IPS-NIHi7 (cell line): ENCODE data around the gene MTA2.
"Not testable (repeated sequence)": the region's sequence is repeated elsewhere in the genome, so short reads cannot be mapped to it uniquely, and the experiment has no call there.

Experiments used
- DNase-seq: peaks from one replicate; pipeline ENCODE4 v3.0.0; 2012; ENCODE audit warnings: mixed read lengths; ENCODE audit errors: extremely low spot score

Gene MTA2

DNA sequence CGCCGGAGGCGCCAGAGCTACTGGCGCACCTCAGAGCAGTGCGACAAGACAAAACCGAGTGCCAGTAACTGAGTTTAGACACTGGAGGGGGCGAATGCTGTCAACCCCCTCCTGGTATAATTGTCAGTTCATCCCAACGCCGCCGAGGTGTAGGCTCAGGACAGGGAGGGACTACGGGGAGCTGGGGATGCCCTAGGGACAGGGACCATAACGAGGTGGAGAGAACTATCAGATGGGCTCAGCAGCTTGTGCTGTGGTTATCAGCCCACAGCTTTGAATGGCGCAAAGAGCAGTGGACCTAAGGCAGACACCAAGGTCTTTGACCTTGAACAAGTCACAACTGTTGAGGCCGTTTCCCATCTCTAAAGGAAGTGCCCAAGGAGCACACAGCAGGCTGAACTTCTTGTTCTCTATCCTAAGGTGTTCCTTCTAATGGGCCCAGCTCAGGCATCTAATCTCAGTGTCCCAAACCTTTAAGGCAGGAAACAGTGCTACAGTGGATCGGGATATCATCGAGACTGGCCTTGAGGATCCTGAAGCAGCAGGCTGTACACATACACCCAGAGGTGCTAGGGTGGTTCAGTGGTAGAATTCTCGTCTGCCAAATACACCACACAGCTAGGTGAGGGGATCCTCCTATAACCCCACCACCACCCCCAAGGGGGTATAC, 9.4 kb downstream of the MTA2 start:
- DNase-seq = no peak

DNA sequence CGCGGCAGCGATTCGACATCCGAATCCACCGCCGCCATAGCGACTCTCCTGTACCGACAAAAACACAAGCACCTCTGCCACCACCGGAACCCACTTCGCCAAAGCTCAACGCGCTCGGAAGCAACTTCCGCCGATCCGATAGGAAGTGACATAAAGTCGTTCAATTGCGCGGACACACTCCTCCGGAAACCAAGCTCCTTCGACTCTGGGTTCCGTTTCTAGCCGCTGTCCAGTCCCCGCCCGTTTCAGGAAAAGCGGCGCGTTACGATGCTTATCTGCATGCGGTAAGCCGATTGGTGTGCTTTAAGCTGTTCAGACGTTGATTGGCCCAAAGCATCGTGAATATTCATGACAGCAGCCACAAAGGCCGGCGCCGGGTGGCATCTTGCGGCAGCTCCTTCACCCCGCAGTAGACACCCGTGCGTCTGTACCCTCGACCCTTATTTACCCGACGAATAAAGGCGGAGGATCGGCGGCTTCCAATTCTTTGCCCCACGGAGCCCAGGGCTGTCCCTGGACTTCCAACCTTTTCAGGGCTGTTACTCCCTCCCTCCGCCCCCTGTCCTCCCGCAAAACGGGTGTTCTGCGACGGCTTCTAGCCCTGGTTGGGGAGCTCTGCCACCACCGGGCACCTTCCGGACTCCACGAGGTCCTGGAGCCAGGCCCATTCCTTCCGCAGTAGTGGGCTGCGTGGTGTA, 10.1 kb downstream of the MTA2 start, which contains the start of gene TUT1:
TSS of gene TUT1 (minus strand) at position 76 of the 698 bp plus-strand sequence. CDS start at position 38, 38 bp downstream.
- peak; percentile 90 for DNase-seq

DNA sequence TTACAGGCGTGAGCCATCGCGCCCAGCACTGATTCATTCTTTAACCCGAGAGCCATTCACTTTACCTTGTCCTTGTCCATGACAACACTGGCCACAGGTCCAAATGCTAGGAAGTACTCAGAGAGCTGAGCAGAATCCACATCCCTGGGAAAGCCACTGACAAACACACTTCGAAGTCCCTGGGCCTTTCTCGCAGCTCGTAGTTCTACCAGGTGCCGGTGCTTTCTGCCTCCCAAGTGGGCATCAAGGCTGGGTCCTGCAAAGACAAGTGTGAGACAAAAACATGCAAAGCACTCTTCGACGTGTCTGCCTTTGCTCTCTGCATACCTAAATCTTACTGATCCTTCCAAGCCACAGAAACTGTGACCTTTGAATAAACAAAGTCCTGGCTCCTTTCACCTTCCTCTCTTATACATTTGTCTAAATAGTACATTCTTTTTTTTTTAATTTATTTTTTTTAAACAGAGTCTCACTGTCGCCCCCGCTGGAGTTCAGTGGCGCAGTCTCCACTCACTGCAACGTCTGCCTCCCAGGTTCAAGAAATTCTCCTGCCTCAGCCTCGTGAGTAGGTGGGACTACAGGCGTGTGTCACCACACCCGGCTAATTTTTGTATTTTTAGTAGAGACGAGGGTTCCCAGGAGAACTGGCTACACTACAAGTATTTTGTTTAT, 12.6 kb downstream of the MTA2 start:
- DNase-seq = no peak

DNA sequence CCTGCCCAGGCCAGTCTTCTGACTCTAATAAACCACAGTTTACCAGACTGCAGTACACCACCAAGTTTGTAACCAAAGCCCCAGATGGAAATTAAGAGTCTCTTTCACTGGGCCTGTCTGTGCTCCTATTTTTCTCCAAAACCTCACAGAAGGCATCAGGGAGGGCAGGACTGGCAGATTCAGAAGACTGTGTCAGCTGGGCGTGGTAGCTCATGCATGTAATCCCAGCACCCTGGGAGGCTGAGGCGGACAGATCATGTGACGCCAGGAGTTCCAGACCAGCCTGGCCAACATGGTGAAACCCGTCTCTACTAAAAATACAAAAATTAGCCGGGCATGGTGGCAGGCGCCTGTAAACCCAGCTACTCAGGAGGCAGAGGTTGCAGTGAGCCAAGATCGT, 16.3 kb downstream of the MTA2 start:
- not testable (repeated sequence) for DNase-seq

DNA sequence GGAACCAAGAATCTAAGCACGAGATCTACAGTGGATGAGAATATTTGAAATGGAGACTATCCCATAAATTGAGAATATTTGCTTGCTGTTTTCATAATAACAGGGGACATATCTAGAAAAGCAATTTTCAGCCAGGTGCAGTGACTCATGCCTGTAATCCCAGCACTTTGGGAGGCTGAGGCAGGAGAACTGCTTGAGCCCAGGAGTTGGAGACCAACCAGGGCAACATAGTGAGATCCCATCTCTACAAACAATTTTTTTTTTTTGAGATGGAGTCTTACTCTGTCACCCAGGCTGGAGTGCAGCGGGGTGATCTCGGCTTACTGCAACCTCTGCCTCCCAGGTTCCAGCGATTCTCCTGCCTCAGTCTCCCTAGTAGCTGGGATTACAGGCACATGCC, 19.9 kb downstream of the MTA2 start:
- not testable (repeated sequence) for DNase-seq

DNA sequence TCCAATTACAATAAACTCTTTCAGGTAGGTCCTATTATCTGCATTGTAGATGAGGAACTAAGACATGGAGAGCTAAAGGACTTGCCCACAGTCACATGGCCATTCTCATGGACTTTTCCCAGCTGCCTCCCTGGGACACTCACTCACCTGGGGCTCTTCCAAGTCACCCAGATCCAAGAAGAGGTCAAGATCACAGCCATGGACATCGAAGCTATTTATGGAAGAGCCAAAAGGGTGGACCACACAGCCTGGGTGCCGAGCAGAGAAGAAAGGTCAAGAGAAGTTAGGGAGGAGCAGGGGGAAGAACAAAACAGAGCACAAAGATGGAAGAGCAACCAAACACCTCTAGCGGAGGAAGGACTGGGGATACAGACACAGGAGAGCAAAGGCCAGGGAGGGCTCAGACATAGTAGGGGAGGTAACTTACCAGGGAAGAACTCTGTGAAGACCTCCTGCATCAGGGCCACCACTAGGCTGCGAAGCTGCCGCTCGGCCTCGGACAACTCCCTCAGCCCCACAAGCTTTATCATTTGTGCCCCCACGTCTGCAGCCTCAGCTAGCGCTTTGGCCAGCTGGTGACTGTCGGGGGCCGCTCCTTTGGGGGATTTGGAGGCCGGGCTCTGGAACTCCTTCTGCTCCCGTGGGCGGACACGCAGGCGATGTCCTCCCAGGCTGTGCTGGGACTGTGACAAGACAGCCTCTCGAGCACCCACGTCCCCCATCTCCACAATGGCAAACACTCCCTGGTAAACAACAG, 20.5 kb downstream of the MTA2 start:
- DNase-seq = no peak

DNA sequence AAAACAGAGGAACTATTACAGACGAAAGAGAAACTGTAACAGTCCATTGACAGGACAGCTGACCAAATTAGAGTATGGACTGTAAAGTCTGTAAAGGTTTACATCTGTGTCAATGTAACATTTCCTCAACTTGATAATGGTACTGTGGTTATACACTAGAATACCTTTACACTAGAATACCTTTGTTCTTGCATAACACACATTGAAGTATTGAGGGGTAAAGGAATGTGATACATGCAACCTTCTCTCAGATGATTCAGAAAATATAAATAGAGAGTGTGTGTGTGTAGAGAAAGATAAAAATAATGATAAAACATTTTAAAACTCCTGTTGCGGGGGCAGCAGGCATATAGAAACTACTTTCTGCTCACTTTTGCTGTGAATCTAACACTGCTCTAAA, 22.4 kb downstream of the MTA2 start:
- DNase-seq = no peak

DNA sequence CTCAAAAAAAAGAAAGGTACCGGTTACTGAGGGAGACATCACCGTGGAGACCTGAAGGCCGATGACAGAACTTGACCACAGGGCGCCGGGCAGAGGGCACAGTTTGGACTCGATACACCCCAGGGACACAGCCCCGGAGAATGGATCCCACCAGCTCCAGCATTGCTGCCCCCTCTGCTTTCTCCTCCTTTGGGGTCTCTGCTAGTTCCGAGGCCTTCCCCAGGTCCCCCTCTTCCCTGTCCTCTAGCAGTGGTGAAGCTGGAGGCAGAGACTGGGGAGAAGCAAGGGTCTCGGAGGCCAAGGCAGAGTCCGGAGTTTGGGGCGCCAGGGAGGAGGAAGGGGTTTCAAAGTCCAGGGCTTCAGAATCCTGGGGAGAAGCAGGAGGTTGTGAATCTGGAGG, 23.1 kb downstream of the MTA2 start:
- no peak for DNase-seq

DNA sequence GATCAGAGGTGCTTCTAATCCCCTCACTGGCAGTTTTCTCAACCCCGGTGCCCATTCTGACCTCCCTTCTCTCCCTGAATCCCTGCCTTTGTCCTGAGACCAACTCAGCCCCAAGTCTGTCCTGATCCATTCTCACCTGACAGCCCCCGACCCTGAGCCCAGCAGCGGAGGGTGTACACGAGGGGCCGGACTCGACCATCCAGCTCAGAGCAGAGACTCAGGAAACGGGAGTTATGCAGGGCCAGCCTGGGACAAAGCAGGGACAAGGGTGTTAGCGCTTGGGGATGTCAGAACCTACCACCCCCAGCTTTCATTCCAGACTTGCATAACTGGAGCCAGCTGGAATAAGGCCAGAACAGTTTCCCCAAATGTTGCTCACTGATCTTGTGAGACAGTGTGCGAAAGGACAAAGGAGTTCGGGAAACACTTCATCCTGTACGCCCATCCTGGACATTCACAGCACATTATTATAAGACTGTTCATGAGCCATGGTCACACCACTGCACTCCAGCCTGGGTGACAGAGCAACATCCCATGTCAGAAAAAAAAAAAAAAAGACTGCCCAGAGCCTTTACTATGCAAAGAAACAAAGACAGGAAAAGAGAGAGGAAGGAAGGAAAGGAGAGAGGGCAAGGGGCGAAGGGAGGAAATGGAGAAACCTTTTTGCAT, 24.5 kb downstream of the MTA2 start:
- DNase-seq = no peak

DNA sequence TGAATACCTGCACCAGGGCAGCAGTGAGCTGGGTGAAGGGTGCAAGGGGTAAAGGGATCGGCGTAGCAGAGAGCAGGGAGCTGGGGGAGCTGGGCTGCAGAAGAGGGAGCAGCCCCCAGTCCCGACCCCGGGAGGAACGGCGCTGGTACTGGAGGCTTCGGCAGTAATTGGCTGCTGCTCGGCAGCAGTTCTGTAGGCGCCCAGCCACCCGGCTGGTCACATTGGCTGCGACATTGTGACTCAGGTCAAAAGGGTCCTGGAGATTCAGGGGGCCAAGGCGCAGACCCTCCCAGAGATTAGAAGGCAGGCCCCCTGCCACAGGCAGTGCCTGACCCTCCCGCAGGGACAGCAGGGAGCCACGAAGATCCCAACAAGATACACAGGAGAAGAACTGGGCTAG, 25.8 kb downstream of the MTA2 start:
- DNase-seq = no peak

DNA sequence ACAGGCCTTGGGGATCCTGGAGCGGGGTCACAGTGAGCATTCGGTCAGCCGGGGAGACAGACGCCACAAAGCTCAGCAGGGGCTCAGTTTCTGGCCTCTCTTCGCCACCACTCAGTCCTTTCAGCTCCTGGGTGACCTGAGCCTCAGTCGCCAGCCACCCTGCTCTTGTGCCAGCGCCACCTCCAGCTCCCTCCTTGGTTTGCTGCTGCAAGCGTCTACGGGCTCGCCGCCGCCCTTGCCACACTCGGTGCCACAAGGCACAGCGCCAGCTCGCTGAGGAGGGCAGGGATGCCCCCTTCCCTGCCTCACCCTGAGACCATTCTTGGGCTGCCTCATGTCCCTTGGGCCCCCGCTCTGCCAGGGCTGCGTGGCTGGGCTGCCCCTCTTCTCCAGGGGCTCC, 26.5 kb downstream of the MTA2 start:
- peak; percentile 11 for DNase-seq

DNA sequence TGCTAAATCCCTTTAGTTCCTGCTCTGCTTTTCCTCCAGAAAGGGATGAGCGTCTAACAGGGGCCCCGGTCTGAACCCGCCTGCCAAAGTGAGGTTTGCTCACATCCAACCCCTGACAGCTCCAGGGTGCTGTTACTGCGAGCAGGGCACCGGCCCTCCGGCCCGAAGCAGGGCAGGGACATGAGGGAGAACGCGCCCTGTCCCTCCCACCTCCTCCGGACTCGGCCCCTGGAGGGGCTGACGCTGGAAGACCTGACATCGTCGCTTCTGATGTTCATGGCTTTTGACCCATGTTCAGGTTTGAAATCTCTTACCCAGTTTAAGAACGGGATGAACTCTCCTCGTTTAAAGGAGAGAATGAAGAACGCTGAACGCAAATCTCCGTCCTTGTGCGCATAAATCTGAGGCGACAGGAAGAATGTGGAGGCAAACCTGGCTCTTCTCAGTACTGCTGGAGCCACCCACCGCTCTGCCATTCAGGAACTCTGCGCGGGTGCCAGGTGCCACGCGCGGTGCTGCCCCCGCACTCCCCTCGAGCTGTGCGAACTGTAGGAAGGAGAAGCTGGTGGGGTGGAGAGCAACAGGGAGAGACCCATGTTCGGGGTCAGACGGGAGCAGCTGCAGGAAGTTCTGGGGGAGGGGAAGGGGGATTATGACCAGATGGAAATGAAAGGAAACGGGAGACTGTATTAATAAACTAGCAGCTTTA, 27.1 kb downstream of the MTA2 start:
- peak; percentile 40 for DNase-seq

DNA sequence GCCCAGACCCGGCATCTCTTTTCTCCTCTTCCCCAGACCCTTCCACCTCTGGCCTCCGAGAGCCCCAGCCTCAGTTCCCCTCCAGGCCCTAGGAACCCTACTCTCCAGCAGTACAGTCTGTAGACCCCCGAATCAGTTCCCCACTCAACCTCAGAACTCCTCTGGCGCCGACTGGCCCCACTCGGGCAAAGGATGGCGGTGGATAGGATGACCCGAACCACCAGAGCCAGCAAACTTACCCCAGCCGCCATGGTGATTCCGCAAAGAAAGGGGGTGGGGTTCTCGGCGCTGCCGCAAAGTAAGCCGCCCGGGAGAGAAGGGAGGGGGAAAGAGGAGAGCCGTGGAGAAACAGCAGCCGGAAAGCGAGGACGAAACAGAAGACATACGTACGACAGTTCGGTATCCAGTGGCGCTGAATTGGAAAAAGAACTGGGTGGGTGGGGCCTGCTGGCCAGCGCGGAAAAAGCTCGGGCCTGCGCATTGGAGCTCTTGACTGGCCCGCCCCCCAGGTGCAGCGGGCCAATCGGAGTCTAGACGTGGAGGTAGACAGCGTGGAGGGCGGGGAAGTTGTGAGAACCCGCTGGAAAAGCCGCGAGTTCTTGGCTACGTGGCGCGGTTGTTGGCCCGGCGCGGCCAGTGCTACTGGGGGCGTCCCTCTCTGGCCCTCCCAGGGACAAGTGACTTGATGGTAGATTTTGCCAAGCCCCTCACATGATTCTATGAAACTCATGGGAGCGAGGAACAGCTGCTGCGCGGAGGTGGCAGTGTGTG, 27.9 kb downstream of the MTA2 start, which contains the start of gene EEF1G:
TSS of gene EEF1G (minus strand) at position 300 of the 771 bp plus-strand sequence. CDS start at position 251, 49 bp downstream.
- DNase-seq = peak; percentile 98

DNA sequence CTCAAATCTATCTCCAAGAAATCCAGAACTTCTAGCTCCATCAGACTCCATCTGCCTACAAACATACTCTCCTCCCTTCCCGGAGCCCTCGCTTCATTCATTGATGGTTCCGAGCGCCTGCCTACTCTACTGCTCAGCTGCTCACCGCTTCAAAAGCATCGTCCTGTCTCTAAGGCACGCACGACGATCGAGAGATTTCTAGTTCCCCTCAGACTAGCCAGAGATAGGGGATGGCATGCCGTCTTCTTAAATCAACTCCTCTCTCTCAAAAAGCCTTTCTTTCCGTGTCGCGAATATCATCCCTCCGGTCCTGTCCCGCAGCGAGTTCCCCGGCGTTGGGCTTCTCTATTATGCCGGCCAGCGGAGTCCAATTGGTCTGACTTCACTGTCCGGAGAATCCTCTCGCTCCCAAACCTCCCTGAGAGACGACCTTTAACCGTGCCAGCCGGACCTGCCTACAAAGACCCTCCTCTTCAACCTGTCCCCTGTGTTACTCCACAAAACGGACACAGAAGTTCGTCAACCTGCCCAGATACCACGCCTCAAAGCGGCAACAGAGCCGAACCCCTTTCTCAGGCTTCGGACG, 28.6 kb downstream of the MTA2 start:
- DNase-seq = no peak

DNA sequence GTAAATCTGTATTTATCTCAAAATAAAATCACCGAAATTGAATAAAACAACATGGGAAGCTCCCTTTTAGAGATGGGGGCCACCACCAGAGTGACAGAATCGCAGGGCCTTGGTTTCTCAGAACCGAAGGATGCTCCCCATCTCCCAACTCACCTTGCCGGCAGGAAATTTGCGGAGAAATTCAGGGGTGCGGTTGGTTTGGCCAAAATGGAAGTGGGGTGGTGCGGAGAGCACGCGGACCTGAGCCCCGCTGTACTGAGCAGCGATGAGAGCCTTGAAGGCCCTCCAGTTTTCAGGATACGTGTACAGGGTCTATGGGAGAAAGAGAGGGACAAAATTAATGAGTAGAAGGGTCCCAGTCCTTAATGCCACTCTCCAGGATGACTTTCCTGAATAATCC, 29.2 kb downstream of the MTA2 start:
- no peak for DNase-seq

DNA sequence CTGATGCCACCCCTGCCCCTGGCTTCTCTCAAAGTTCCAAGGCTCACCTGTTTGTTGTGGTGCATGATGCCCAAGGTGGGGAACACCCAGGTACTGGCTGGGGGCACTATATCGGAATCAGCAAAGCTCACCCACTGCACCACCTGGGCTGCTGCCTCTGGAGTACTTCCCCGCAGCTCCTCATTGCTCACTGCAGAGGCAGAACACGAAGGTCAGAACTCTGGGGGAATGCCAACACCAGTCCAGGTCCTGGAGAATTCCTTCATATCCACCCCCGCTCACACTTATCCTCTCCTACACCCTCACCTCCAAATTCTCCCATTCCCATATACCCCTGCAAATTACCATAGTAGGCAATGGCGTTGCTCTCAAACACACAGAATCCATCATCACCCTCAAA, 30.2 kb downstream of the MTA2 start:
- not testable (repeated sequence) for DNase-seq

DNA sequence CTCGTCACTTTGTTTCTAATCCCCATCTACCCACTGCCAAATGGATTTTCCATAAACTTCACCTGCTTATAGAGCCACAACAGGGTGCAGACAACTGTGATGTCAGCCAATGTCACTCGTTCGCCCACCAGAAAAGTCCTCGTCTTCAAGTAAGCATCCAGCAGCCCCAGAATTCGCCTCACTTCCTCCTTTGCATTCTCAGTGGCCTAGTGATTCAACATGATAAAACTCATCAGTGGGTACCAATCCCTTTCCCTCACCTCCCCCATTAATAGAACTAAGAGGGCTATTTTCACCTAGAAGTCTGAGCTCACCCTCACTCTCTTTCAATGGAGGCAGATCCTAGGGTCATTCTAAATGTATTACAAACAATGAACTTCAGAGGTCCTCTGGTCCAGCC, 30.8 kb downstream of the MTA2 start:
- not testable (repeated sequence) for DNase-seq

DNA sequence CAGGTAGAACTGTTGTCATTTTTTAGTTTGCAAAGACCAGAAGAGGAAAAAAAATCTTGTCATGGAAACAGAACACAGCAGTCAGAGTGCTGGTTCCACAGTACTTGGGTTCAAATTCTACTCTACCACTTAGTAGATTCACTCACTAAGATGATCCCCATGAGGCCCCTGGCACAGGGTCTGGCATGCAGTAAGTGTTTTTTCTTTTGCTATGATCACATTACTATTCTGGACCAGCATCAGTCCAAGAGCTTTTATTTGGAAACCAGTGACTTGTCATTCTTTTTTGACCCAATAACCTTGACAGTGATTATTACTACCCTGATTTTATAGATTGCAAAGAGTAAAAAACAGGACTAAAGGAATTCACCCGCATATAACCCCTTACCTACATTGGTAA, 32.1 kb downstream of the MTA2 start:
- no peak for DNase-seq

DNA sequence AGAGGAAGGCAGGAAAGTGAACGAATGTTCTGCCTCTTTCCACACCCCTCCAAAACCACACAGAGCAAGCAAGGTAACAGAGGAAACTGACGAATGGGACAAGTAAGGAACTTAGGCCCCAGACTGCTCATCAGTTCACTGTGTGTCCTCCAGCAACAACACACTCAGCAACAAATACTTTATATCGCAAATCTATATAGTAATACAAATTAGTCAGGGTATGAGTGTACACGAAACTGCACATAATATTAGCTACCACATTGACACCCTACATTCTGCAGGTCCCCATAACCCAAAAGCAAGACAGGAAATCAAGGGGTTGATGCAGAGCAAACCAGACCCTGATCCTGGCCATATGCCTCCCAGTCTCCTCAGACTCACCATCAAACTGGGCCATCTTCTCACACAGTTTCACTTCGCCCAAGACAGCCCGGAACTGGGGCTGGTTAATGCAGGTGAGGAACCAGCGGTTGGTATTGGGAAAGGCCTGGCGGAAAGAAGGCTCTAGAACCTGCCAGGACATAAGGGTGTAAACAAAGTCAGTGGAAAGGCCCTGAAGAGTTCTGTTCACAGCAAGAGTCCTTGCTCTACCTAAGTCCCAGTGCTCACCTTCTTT, 34.5 kb downstream of the MTA2 start:
- DNase-seq = no peak
